K562 (cell line): Measurements from ENCODE around the gene GPSM3. TPM values are rescaled to one million over a fixed set of nuclear protein-coding genes. Genes with fewer than 3 reads are reported as not detected.

ENCODE experiments used
- CHD1 ChIP-seq: fragments of 200-600 bp; sonication (generic); IDR thresholded peaks from one replicate; pipeline ENCODE4 v1.6.1; 2012; ENCODE audit warnings: mild to moderate bottlenecking, moderate library complexity, low read length, inconsistent platforms
- GABPA ChIP-seq: fragments of 200-800 bp; sonication (Bioruptor generic); conservative IDR thresholded peaks from 2 replicates; pipeline ENCODE4 v1.6.1; 2016; ENCODE audit warnings: low read depth, missing genetic modification characterization, missing compliant biosample characterization
- HNRNPL ChIP-seq: fragments of 200-400 bp; formaldehyde crosslinking; IDR thresholded peaks from 2 replicates; pipeline ENCODE4 v1.6.1; 2017; ENCODE audit warnings: low read depth, mild to moderate bottlenecking, low read length
- MXI1 ChIP-seq: IDR thresholded peaks from 2 replicates; pipeline ENCODE4 v1.6.1; 2011; ENCODE audit warnings: low read depth, mild to moderate bottlenecking, improper control_type of control experiment, low read length
- MYC ChIP-seq, 2 experiments: fragments of 250-450 bp in 1 of 2; sonication (Bioruptor Pico) in 1 of 2; IDR thresholded peaks; 2 replicates each; pipeline versions ENCODE4 v1.5.1 to v1.6.1; 2012 to 2021; ENCODE audit warnings: low read depth in 2 of 2, borderline replicate concordance in 1 of 2, improper control_type of control experiment in 1 of 2, low read length in 1 of 2, mild to moderate bottlenecking in 1 of 2, moderate library complexity in 1 of 2
- NCOA1 ChIP-seq: fragments of 450-650 bp; IDR thresholded peaks from 2 replicates; pipeline ENCODE4 v1.6.1; 2016; ENCODE audit warnings: low read depth
- PRPF4 ChIP-seq: fragments of 200-400 bp; formaldehyde crosslinking; IDR thresholded peaks from one replicate; pipeline ENCODE4 v1.6.1; 2017; ENCODE audit warnings: low read length, low read depth, mild to moderate bottlenecking; ENCODE audit not compliant: insufficient read depth, poor library complexity, severe bottlenecking
- PTBP1 ChIP-seq: fragments of 200-400 bp; formaldehyde crosslinking; IDR thresholded peaks from 2 replicates; pipeline ENCODE4 v1.6.1; 2017; ENCODE audit warnings: low read depth, low read length
- PYGO2 ChIP-seq: fragments of 450-650 bp; IDR thresholded peaks from 2 replicates; pipeline ENCODE4 v1.6.1; 2016; ENCODE audit warnings: mild to moderate bottlenecking, missing genetic modification characterization, moderate library complexity, missing compliant biosample characterization
- RBFOX2 ChIP-seq: fragments of 200-400 bp; formaldehyde crosslinking; IDR thresholded peaks from 2 replicates; pipeline ENCODE4 v1.6.1; 2017; ENCODE audit warnings: low read depth, mild to moderate bottlenecking, low read length, moderate library complexity
- SFPQ ChIP-seq: fragments of 200-400 bp; formaldehyde crosslinking; IDR thresholded peaks from 2 replicates; pipeline ENCODE4 v1.6.1; 2017; ENCODE audit warnings: mild to moderate bottlenecking, low read depth, low read length, moderate library complexity
- SMAD2 ChIP-seq: fragments of 150-350 bp; IDR thresholded peaks from 2 replicates; pipeline ENCODE4 v1.6.1; 2014; ENCODE audit warnings: low read depth, mild to moderate bottlenecking, low read length
- SMAD3 ChIP-seq: fragments of 450-650 bp; formaldehyde crosslinking; conservative IDR thresholded peaks from 2 replicates; pipeline ENCODE4 v1.4.0; 2020; ENCODE audit warnings: mild to moderate bottlenecking
- TBL1XR1 ChIP-seq, 2 experiments: IDR thresholded peaks; 2 replicates each; pipeline ENCODE4 v1.6.1; 2012; ENCODE audit warnings: improper control_type of control experiment in 2 of 2, low read length in 2 of 2, mild to moderate bottlenecking in 1 of 2
- THAP7 ChIP-seq: fragments of 250-450 bp; sonication (Bioruptor Pico); IDR thresholded peaks from 2 replicates; pipeline ENCODE4 v1.5.0; 2021
- TSC22D4 ChIP-seq: fragments of 450-650 bp; IDR thresholded peaks from 2 replicates; pipeline ENCODE4 v1.6.1; 2016; ENCODE audit warnings: missing genetic modification characterization, missing biosample characterization, control low read depth
- ZBTB1 ChIP-seq: sonication (generic); formaldehyde crosslinking; IDR thresholded peaks from 2 replicates; pipeline ENCODE4 v1.8.1; 2023; ENCODE audit warnings: missing genetic modification reagents, low read depth, mild to moderate bottlenecking, borderline replicate concordance
- ZNF24 ChIP-seq: fragments of 450-650 bp; IDR thresholded peaks from 2 replicates; pipeline ENCODE4 v1.6.1; 2016
- ZNF589 ChIP-seq: fragments of 200-800 bp; sonication (Bioruptor generic); IDR thresholded peaks from 2 replicates; pipeline ENCODE4 v1.6.1; 2016; ENCODE audit warnings: low read depth, missing genetic modification characterization, missing compliant biosample characterization
- ZNF639 ChIP-seq, 2 experiments: fragments of 200-800 bp in 1 of 2; sonication (Bioruptor generic) in 1 of 2; sonication (generic) in 1 of 2; formaldehyde crosslinking in 1 of 2; IDR thresholded peaks in 1 of 2; conservative IDR thresholded peaks in 1 of 2; 2 replicates each; pipeline versions ENCODE4 v1.5.0 to v1.6.1; 2016 to 2020; ENCODE audit warnings: missing compliant biosample characterization in 1 of 2, missing genetic modification characterization in 1 of 2, missing genetic modification reagents in 1 of 2
- polyA plus RNA-seq, 8 experiments: library from polyadenylated mRNA; depleted of rRNA in 4 of 8; stranded (reverse) in 5 of 8; unstranded in 3 of 8; fragments of >200 nt; fragmentation: Nextera tagmentation in 2 of 8; fragmentation: Illumina TruSeq in 1 of 8; extraction: Ambion mirVana in 2 of 8; extraction: Trizol in 1 of 8; gene quantifications; 2 replicates each; pipeline versions ENCODE4 v1.2.1 to v1.2.3, GENCODE V29; 2011 to 2014; ENCODE audit warnings: inconsistent platforms in 1 of 8, missing spikeins in 1 of 8
- total RNA-seq, 7 experiments: library from RNA; depleted of rRNA in 6 of 7; stranded (reverse); fragments of >200 nt in 6 of 7; fragmentation: Illumina TruSeq in 2 of 7; extraction: Trizol in 2 of 7; gene quantifications; 2 replicates each; pipeline versions ENCODE4 v1.2.1 to v1.2.3, GENCODE V29; 2011 to 2021; ENCODE audit warnings: low replicate concordance in 1 of 7
- TF ChIP-seq, protein P1 (sequence below): sonication (generic); formaldehyde crosslinking; IDR thresholded peaks from 2 replicates; pipeline ENCODE4 v1.9.0; 2022; ENCODE audit warnings: mild to moderate bottlenecking, missing genetic modification reagents

Gene GPSM3
- total and polyA plus RNA-seq, 9 of the 15 experiments (the other 6 are each of a cell fraction or from before 2014, with no cell fraction given): 5.3 to 42.6 (median 24.4) TPM

- TF ChIP-seq NCOA1: no peak
- peak; percentile 88 for TF ChIP-seq MXI1
- peak; percentile 38; the same call in 1 of the 2 replicates for TF ChIP-seq MYC (IDR thresholded peaks at IDR 0.05; ENCODE audit: low read depth, low read length)
- TF ChIP-seq MYC (CRISPR knock-in tag; IDR thresholded peaks at IDR 0.05; ENCODE audit: borderline replicate concordance, low read depth): no peak
- TF ChIP-seq SMAD3 (CRISPR knock-in tag): no peak
- no peak for TF ChIP-seq PTBP1
- TF ChIP-seq SFPQ: no peak
- no peak for TF ChIP-seq HNRNPL
- TF ChIP-seq ZNF589 (CRISPR knock-in tag): peak; percentile 14; the same call in 1 of the 2 replicates
- TF ChIP-seq ZNF24: no peak
- TF ChIP-seq TBL1XR1 (IDR thresholded peaks at IDR 0.05; ENCODE audit: low read length in 2 of 2): peak in 1 of 2 experiments; percentile 4; a peak in 1 of 4 replicates
- no peak for TF ChIP-seq ZBTB1 (CRISPR knock-in tag)
- TF ChIP-seq PYGO2: no peak; the same call in 1 of the 2 replicates
- no peak; the same call in none of the 2 replicates for TF ChIP-seq GABPA
- no peak for TF ChIP-seq SMAD2
- TF ChIP-seq ZNF639 (CRISPR knock-in tag; conservative IDR thresholded peaks at IDR 0.05 in 1 of 2, IDR thresholded peaks at IDR 0.05 in 1 of 2): no peak; a peak in 1 of 4 replicates
- TF ChIP-seq RBFOX2: peak; percentile 68
- no peak for TF ChIP-seq TSC22D4
- no peak for TF ChIP-seq THAP7 (CRISPR knock-in tag)
- TF ChIP-seq, protein P1, sequence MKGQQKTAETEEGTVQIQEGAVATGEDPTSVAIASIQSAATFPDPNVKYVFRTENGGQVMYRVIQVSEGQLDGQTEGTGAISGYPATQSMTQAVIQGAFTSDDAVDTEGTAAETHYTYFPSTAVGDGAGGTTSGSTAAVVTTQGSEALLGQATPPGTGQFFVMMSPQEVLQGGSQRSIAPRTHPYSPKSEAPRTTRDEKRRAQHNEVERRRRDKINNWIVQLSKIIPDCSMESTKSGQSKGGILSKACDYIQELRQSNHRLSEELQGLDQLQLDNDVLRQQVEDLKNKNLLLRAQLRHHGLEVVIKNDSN (CRISPR knock-in tag): no peak
- TF ChIP-seq PRPF4: no peak
- peak; percentile 19 for TF ChIP-seq CHD1
Observed at GRCh38 chr6:32177788-32178546, 14.5 kb downstream of the GPSM3 start, which contains the start of gene RNF5 (continued).
